ENCODE results near the gene FER.
"Not testable (repeated sequence)": the region's sequence is repeated elsewhere in the genome, so short reads cannot be mapped to it uniquely, and the experiment has no call there.

FER gene

DNA sequence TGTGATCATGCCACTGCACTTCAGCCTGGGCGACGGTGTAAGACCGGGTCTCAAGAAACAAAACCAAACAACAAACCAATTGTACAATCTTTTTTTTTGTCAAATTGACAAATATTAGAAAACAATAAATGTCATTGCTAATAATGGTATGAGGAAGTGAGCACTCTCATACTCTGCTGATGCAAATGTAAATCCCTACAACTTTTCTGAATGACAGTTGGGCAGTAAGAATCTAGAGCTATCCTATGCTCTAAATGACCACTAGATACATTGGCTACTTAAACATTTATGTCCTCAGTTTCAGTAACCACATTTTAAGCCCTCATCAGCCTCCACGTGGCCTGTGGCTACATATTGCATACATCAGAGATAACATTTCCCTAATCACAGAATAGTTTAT lies 256.2 kb downstream of the FER start:
- no peak for DNase-seq (ENCODE audit: low read depth)
- no peak overlapping the region for H3K4me3 ChIP-seq (ENCODE audit: low read depth, low read length)
- TF ChIP-seq, protein P1, sequence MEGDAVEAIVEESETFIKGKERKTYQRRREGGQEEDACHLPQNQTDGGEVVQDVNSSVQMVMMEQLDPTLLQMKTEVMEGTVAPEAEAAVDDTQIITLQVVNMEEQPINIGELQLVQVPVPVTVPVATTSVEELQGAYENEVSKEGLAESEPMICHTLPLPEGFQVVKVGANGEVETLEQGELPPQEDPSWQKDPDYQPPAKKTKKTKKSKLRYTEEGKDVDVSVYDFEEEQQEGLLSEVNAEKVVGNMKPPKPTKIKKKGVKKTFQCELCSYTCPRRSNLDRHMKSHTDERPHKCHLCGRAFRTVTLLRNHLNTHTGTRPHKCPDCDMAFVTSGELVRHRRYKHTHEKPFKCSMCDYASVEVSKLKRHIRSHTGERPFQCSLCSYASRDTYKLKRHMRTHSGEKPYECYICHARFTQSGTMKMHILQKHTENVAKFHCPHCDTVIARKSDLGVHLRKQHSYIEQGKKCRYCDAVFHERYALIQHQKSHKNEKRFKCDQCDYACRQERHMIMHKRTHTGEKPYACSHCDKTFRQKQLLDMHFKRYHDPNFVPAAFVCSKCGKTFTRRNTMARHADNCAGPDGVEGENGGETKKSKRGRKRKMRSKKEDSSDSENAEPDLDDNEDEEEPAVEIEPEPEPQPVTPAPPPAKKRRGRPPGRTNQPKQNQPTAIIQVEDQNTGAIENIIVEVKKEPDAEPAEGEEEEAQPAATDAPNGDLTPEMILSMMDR (IDR thresholded peaks at IDR 0.05; ENCODE audit: low read depth, low read length, missing control alignments) = no peak

DNA sequence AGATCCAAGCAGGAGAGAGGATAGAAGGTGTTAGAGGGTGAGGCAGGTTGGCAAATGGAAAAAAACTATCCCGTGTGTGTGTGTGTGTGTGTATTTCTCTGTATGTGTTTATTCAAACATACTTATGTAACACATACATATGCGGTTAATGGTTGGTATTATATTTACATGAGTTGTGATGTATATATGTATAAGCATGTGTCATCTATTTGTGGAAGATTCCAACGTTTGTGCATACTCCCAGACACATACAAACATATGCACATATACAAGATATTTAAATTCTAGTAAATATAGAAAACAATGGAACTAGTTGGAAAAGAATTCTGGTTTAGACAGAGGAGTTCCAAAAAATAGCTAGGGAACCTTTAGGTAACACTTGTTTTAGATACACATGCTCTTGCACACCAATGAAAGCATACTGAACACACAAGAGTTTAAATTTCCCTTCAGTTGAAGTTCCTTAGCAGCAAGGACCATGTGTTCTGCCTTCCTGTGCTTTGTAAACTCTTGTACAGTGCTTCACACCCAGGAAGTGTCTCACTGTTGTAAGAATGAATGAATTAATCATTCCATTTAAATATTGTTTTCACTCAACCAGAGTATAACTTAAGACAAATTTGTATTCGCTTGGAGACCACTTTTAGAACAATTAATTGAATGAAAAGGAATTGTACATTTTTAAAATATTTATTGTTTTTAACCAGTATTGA lies 257.8 kb downstream of the FER start:
- TF ChIP-seq, protein P1 (IDR thresholded peaks at IDR 0.05; ENCODE audit: low read depth, low read length, missing control alignments) = no peak

DNA sequence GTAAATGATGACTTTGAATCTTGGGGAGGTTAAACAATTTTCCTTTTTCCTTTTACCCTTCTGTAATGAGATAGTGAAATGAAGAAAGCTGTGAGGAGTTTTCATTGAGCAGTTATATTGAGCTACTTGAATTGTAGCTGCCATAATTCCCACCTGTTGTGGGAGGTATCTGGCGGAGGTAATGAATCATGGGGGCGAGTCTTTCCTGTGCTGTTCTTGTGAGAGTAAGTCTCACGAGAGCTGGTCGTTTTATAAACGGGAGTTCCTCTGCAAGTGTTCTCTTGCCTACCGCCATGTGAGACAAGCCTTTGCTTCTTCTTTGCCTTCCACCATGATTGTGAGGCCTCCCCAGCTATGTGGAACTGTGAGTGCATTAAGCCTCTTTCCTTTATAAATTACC lies 258.4 kb downstream of the FER start:
- H3K4me3 ChIP-seq (ENCODE audit: low read depth, low read length) = no peak overlapping the region
- TF ChIP-seq, protein P1 (IDR thresholded peaks at IDR 0.05; ENCODE audit: low read depth, low read length, missing control alignments) = no peak
- DNase-seq (ENCODE audit: low read depth) = no peak

More for the DNA sequence above, 257.8 kb downstream of the FER start:
- H3K4me3 ChIP-seq (ENCODE audit: low read depth, low read length) = no peak overlapping the region
- DNase-seq (ENCODE audit: low read depth) = no peak

DNA sequence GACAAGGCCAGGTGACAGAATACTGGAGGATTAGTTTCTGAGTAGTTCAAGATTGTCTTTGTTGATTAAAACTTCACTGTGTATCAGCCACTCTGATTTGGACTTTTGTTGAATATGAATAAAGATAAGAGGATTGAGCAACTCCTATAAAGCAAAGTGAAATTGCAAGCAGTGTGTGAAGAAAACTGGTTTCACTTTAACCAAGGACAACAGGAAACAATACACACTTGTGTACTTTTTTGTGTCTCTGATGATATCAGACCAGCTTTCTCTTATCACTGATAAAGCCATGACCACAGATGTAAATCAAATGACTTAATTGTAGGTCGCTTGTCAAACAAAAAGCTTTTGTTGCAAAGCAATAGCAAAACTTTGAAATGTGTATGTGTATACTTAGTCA lies 268.6 kb downstream of the FER start:
- TF ChIP-seq, protein P1 (IDR thresholded peaks at IDR 0.05; ENCODE audit: low read depth, low read length, missing control alignments) = no peak
- no peak for DNase-seq (ENCODE audit: low read depth)
- H3K4me3 ChIP-seq (ENCODE audit: low read depth, low read length) = no peak overlapping the region

DNA sequence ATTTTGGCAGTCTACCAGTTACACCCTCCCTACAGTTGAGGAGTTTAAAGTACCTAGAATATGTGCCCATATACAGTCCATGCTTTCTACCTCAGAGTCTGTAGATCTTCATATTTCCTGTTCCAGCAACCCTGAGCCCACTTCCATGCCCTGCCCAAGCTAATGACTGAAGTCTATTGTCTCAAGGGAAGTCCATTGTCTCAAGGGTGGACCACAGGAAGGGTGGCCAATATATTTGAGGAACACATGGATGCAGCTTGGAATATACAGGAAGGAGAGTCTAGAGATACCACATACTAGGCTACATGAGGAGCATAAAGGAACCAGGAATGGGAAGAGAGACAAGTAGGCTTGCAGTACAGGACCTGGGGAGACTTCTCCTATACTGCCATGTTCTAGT lies 274.4 kb downstream of the FER start:
- TF ChIP-seq, protein P1 (IDR thresholded peaks at IDR 0.05; ENCODE audit: low read depth, low read length, missing control alignments) = no peak
- no peak overlapping the region for H3K4me3 ChIP-seq (ENCODE audit: low read depth, low read length)
- no peak for DNase-seq (ENCODE audit: low read depth)

DNA sequence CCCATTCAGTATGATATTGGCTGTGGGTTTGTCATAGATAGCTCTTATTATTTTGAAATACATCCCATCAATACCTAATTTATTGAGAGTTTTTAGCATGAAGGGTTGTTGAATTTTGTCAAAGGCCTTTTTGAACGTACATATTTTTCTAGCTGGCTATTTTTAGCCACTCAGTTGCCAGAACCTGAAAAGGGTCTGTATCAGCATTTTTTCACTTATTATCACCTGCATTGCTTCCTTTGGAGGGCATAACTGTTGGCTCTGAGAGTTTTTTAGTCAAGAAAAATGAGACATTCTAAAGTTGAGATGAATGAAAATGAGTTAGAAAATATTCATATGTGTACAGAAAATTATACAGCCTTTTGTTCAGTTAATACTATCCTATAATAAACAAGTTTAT lies 278.0 kb downstream of the FER start:
- H3K4me3 ChIP-seq (ENCODE audit: low read depth, low read length); DNase-seq (ENCODE audit: low read depth): not testable (repeated sequence)

DNA sequence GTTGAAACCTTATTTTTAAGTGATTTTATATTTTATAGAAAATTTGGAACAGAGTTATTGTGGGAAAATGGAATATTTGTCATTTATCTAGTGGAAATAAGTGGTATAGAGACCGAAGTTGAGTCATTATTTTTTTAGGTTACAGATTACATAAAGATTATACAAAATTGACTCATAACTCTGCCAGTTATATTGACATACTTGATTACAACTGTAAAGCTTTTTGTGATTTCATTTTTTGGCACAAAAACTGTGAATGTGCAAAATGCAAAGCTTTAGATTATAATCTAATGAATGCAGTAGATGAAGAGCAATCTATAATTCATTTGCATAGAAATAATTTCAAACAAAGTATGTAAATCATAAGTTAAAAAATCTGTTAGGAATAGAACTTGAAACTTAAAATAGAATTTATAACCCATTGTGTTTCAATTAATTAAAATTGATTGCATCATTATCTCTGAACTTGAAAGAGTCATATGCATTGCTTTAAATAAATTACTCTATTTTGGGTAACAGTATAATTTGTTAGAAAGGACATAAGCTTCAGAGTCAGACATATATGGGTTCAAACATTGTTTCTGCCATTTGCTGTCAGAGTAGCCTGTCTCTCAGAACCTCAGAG lies 280.4 kb downstream of the FER start:
- TF ChIP-seq, protein P1 (IDR thresholded peaks at IDR 0.05; ENCODE audit: low read depth, low read length, missing control alignments) = no peak
- H3K4me3 ChIP-seq (ENCODE audit: low read depth, low read length) = no peak overlapping the region
- DNase-seq (ENCODE audit: low read depth) = no peak
